Esophagus muscularis mucosa (tissue), 4 donors: Measurements from ENCODE around the gene SLC6A19. TPM values are rescaled to one million over a fixed set of nuclear protein-coding genes. Genes with fewer than 3 reads are reported as not detected.

ENCODE experiments used
- DNase-seq: peaks from one replicate; pipeline ENCODE4 v3.0.0-alpha.2; 2017; ENCODE audit errors: extremely low spot score
- H3K27ac ChIP-seq, 4 donors: fragments of 200-600 bp; sonication (generic); replicated peaks in 1 of 4; 1 replicate in 3 of 4; 2 replicates in 1 of 4; pipeline ENCODE4 v1.5.1; 2016 to 2019; ENCODE audit warnings: mild to moderate bottlenecking in 1 of 4
- H3K27me3 ChIP-seq, 4 donors: fragments of 200-600 bp; sonication (generic); one replicate each; pipeline versions ENCODE4 v1.5.1 to v1.6.0; 2016 to 2019
- H3K36me3 ChIP-seq, 4 donors: fragments of 200-600 bp; sonication (generic); one replicate each; pipeline ENCODE4 v1.5.1; 2016 to 2019
- H3K4me1 ChIP-seq, 4 donors: fragments of 200-600 bp; sonication (generic); one replicate each; pipeline ENCODE4 v1.5.1; 2016 to 2019
- H3K4me3 ChIP-seq, 4 donors: fragments of 200-600 bp; sonication (generic); 1 replicate in 2 of 4; 2 replicates in 2 of 4; pipeline ENCODE4 v1.5.1; 2016 to 2019; ENCODE audit warnings: mild to moderate bottlenecking in 4 of 4, moderate library complexity in 1 of 4
- H3K9me3 ChIP-seq, 4 donors: fragments of 200-600 bp; sonication (generic); 1 replicate in 3 of 4; 2 replicates in 1 of 4; pipeline ENCODE4 v1.5.1; 2016 to 2019
- EP300 ChIP-seq: sonication (generic); formaldehyde crosslinking; IDR thresholded peaks from one replicate; pipeline ENCODE4 v1.6.1; 2017; ENCODE audit warnings: antibody characterized with exemption
- POLR2A ChIP-seq: fragments of 450-650 bp; IDR thresholded peaks from one replicate; pipeline ENCODE4 v1.6.1; 2017; ENCODE audit warnings: antibody characterized with exemption, moderate library complexity, mild to moderate bottlenecking, low read depth
- POLR2AphosphoS5 ChIP-seq, 2 donors: sonication (generic); formaldehyde crosslinking; IDR thresholded peaks; one replicate each; pipeline ENCODE4 v1.6.1; 2017; ENCODE audit warnings: antibody characterized with exemption in 2 of 2
- WGBS: methylation state at CpG from one replicate; pipeline ENCODE4 v1.1.5; 2018; 5-methylcytosine and 5-hydroxymethylcytosine counted together
- intact Hi-C: fragments of 100-400 bp; cut with DNase I; formaldehyde crosslinking; loops from one replicate; pipeline ENCODE4 v1.15.1; 2023
- total RNA-seq, 4 donors: library from RNA; depleted of rRNA; stranded (reverse); fragments of >200 nt; gene quantifications; one replicate each; pipeline versions ENCODE4 v1.1.0 to v1.2.1, GENCODE V29; 2016
- TF ChIP-seq, protein P1 (sequence below), 3 experiments: fragments of 200-600 bp in 2 of 3; fragments of 450-650 bp in 1 of 3; sonication (generic) in 2 of 3; IDR thresholded peaks; one replicate each; pipeline ENCODE4 v1.5.1; 2017 to 2019; ENCODE audit warnings: antibody characterized with exemption in 3 of 3, mild to moderate bottlenecking in 2 of 3, moderate library complexity in 1 of 3

Gene SLC6A19
- total RNA-seq, 4 donors from 2014 or later = not detected

GRCh38 chr5:1207555-1207954 lies 6.2 kb downstream of the SLC6A19 start:
- WGBS = 65% methylated on average over 6 of the region's 6 CpGs
- Histone ChIP-seq H3K36me3 (no peaks in the 10 kb centered on the region), H3K4me3 (no peak overlapping the region), H3K27me3 (peaks cover 0 to 80% (median 4%) of the 10 kb centered on the region in 4 donors), H3K27ac (no peak overlapping the region), H3K9me3 (no peaks in the 10 kb centered on the region), H3K4me1 (no peaks in the 10 kb centered on the region)
- TF ChIP-seq POLR2A (no peak), EP300 (no peak), POLR2AphosphoS5 (IDR thresholded peaks at IDR 0.05) (no peak)
- TF ChIP-seq, protein P1, sequence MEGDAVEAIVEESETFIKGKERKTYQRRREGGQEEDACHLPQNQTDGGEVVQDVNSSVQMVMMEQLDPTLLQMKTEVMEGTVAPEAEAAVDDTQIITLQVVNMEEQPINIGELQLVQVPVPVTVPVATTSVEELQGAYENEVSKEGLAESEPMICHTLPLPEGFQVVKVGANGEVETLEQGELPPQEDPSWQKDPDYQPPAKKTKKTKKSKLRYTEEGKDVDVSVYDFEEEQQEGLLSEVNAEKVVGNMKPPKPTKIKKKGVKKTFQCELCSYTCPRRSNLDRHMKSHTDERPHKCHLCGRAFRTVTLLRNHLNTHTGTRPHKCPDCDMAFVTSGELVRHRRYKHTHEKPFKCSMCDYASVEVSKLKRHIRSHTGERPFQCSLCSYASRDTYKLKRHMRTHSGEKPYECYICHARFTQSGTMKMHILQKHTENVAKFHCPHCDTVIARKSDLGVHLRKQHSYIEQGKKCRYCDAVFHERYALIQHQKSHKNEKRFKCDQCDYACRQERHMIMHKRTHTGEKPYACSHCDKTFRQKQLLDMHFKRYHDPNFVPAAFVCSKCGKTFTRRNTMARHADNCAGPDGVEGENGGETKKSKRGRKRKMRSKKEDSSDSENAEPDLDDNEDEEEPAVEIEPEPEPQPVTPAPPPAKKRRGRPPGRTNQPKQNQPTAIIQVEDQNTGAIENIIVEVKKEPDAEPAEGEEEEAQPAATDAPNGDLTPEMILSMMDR (IDR thresholded peaks at IDR 0.05) = no peak
- DNase-seq = no peak
- intact Hi-C loops = no loop called here

DNA sequence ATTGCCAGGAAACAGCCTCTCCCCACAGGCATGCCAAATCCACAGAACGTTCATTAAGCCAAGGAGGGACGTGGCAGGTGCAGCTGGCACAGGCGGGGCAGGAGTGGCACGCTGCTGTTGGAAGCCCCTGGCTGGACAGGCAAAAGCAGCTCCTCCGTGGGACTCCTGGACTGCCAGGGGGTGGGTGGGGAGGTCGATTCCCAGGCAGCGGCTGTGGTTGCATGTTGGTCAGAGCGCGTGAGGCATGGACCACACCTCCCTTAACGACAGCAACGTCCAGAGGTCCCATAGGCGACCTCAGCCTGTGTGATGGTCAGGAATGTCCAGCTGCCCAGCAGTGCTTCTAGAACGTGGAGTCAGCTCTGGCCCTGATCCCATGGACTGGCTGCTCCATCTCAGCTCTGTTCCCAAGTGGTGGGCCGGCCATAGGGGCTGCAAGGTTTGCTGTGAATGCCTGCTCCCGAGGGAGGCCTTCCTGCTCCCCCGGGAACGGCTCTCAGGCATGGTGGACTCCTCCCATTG lies 6.9 kb downstream of the SLC6A19 start:
- 80% methylated on average over 6 of the region's 17 CpGs for WGBS
- no peaks in the 10 kb centered on the region for H3K4me1 ChIP-seq
- intact Hi-C loops = no loop called here
- no peaks in the 10 kb centered on the region for H3K36me3 ChIP-seq
- H3K27me3 ChIP-seq = peaks cover 0 to 73% (median 4%) of the 10 kb centered on the region in 4 donors
- TF ChIP-seq POLR2AphosphoS5 (IDR thresholded peaks at IDR 0.05) (no peak), EP300 (no peak), POLR2A (no peak)
- TF ChIP-seq, protein P1 (IDR thresholded peaks at IDR 0.05) = no peak
- H3K4me3 ChIP-seq = no peak overlapping the region
- no peak for DNase-seq
- no peaks in the 10 kb centered on the region for H3K9me3 ChIP-seq
- no peak overlapping the region for H3K27ac ChIP-seq

- H3K4me1 ChIP-seq = no peaks in the 10 kb centered on the region
- intact Hi-C loops = no loop called here
- no peak for DNase-seq
- 70% methylated on average over 7 of the region's 24 CpGs for WGBS
- peaks cover 0 to 73% (median 4%) of the 10 kb centered on the region in 4 donors for H3K27me3 ChIP-seq
- TF ChIP-seq, protein P1 (IDR thresholded peaks at IDR 0.05) = peak in 1 of 3 experiments; percentile 14
- no peak for TF ChIP-seq POLR2AphosphoS5 (IDR thresholded peaks at IDR 0.05)
- H3K4me3 ChIP-seq = no peak overlapping the region
- no peak overlapping the region for H3K27ac ChIP-seq
- H3K36me3 ChIP-seq = no peaks in the 10 kb centered on the region
- no peaks in the 10 kb centered on the region for H3K9me3 ChIP-seq
These were observed 7.5 kb downstream of the SLC6A19 start for GRCh38 chr5:1208743-1209488.

- no peak overlapping the region for H3K27ac ChIP-seq
- no peak for DNase-seq
- TF ChIP-seq EP300 (no peak), POLR2A (no peak), POLR2AphosphoS5 (IDR thresholded peaks at IDR 0.05) (no peak)
- TF ChIP-seq, protein P1 (IDR thresholded peaks at IDR 0.05) = no peak
- 60% methylated on average over 2 of the region's 2 CpGs for WGBS
- H3K27me3 ChIP-seq = peaks cover 0 to 73% (median 4%) of the 10 kb centered on the region in 4 donors
- intact Hi-C loops = no loop called here
- no peaks in the 10 kb centered on the region for H3K9me3 ChIP-seq
- H3K36me3 ChIP-seq = no peaks in the 10 kb centered on the region
- H3K4me3 ChIP-seq = no peak overlapping the region
- H3K4me1 ChIP-seq = no peaks in the 10 kb centered on the region
These were observed 8.1 kb downstream of the SLC6A19 start for GRCh38 chr5:1209489-1209852.
